ENCODE data around the gene STK32A.
A peak's percentile ranks its signal among the peaks of the same experiment; 100 is the strongest.

- TF ChIP-seq CTCF (IDR thresholded peaks at IDR 0.05) (peak; percentile 33; the same call in 2 of the 3 replicates), CEBPB (IDR thresholded peaks at IDR 0.05) (no peak), RFX5 (IDR thresholded peaks at IDR 0.05) (no peak), EP300 (IDR thresholded peaks at IDR 0.05) (no peak), POLR2A (IDR thresholded peaks at IDR 0.05; ENCODE audit: low read length) (no peak), MAX (IDR thresholded peaks at IDR 0.05) (no peak), REST (IDR thresholded peaks at IDR 0.05) (no peak), HMGXB4 (CRISPR knock-in tag; IDR thresholded peaks at IDR 0.05; ENCODE audit: borderline replicate concordance) (no peak), RCOR1 (IDR thresholded peaks at IDR 0.05; ENCODE audit: low read depth, low read length) (no peak)
Observed at GRCh38 chr5:147391781-147392180, 157.0 kb downstream of the STK32A start.

Data from A549 (cell line).